Renal pelvis (tissue), 4 donors: ENCODE data around the gene MFSD11. TPM values are rescaled to one million over a fixed set of nuclear protein-coding genes. Genes with fewer than 3 reads are reported as not detected.
"Not testable (repeated sequence)": the region's sequence is repeated elsewhere in the genome, so short reads cannot be mapped to it uniquely, and the experiment has no call there.

Source experiments
- DNase-seq: peaks from one replicate; pipeline ENCODE4 v3.0.0-alpha.2; 2013
- polyA plus RNA-seq, 3 donors: library from polyadenylated mRNA; unstranded; fragments of 120-200 nt; gene quantifications; one replicate each; pipeline ENCODE4 v1.2.1, GENCODE V29; 2013; ENCODE audit not compliant: insufficient read length in 3 of 3

MFSD11 gene
- polyA plus RNA-seq, 3 donors: 20.6 to 33.3 (median 27.4) TPM

DNA sequence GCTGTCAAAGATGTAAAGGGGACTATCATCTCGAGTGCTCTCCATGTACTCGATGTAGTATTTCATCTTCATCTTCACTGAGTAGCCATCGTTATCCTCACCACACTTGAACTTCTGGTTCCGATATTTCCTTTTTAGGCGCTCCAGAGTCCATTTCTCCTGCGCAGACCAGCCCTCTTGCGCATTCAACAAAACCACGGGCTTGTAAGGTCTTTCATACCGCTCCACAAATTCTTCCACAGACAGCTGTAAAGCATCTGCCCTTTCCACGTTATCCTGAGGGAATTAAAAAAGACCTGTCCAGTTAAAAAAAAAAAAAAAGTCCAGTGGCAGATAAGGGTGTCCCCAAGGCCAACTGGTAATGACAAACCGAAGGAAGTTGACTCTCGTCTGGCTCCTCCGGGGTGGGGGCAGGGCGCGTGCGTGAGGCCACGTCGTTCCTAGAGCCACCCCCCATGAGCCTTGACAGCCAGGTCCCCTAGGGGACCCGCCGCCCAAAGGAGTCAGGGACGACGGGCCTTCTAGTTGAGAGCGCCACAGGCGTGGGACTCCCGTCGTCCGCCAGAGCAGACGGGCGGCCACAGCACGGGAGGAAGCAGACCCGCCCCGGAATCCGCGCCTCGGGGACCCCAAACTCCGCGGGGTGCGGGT, 12.2 kb upstream of the MFSD11 start:
- no peak for DNase-seq

DNA sequence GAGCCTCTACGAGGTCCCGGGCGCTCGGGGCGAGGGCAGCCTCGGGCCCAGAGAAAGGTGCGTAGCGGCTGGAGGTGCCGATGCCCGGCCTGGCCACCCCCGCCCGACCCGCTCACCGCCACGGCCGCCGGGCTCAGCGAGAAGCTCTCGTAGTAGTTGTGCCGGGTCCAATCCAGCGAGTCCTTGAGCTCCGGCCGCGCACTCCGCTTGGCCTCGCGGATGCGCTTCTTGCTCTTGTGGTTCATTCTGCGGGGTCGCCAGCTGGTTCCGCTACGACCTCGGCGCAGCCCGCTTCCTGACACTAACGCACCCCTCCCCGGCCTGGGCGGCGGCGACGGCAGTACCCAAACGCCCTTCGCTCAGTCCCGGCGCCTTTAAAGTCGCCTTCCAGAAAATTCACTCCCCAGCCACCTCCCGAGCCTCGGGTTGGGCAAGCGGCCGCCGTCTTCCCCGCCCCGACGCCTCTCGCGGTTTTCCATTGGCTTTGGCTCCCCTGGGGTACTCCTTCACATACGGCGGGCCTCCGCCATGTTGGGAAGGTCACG, 11.6 kb upstream of the MFSD11 start, which contains the start of gene JMJD6:
TSS of gene JMJD6 (minus strand) at position 376 of the 545 bp plus-strand sequence. CDS start at position 245, 131 bp downstream.
- peak; percentile 95 for DNase-seq

DNA sequence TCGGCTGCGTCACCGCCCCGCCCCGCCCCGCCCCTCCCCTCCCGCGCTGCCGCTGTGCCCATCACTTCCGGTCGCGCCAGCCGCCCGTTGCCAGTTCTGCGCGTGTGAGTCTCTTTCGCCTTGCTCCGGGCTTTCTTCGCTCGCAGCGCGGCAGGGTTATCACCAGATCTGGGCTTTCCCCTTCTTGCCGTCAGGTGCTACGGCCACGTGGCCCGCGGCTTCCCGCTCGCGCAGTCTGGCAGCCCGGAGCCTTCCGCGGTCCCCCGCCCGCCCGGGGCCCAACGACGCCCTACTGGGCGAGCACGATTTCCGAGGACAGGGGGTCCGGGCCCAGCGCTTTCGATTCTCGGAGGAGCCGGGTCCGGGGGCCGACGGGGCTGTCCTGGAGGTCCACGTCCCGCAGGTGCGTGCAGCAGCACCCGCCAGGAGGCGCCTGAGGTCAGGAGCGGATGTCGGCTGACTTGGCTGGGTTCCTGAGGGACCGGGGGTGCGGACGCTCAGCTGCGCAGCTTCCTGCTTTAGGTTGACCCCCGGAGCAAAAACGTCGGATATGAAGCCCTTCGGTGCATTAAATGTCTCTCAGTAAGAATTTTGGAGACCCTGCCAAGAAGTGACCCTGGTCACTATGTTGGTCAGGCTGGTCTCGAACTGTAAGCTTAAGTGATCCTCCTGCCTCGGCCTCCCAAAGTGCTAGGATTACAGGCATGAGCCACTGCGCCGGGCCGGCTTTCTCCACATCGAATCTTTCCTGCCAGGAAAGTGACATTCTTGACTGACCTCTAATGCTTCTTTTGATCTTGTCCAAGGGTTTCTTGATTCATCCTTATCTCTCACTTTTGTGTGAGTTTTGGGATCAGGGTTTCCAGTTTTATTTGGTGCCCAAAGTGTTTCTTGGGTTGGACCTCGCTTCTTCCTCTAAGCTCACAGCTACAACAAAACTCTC, 10.9 kb upstream of the MFSD11 start, which contains the start of gene METTL23:
TSS of gene METTL23 (plus strand) at position 64 of the 943 bp plus-strand sequence. CDS start 2,872 bp downstream, outside the sequence.
- DNase-seq: no peak

DNA sequence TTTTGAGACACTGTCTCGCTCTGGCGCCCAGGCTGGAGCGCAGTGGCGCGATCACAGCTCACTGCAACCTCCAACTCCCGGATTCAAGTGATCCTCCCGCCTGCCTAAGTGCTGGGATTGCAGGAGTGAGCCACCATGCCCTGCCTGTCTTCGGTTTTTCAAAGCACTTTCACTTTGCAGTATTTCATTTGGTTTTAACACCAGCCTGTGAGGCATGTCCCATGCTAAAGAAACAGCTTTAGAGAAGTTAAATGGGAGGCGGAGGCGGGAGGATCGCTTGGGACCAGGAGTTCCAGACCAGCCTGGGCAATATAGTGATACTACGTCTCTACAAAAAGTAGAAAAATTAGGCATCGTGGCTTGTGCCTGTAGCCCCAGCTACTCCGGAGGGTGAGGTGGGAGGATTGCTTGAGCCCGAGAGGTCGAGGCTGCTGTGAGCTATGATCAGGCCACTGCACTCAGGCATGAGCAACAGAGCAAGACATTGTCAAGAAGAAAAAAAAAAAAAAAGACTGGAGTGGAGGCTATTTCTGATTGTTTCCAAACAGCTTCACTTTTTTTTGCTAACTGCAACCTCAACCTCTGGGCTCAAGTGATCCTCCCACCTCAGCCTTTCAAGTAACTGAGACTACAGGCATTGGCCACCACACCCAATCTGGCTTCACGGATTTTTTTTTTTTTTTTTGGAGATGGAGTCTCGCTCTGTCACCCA, 10.0 kb upstream of the MFSD11 start:
- no peak for DNase-seq

DNA sequence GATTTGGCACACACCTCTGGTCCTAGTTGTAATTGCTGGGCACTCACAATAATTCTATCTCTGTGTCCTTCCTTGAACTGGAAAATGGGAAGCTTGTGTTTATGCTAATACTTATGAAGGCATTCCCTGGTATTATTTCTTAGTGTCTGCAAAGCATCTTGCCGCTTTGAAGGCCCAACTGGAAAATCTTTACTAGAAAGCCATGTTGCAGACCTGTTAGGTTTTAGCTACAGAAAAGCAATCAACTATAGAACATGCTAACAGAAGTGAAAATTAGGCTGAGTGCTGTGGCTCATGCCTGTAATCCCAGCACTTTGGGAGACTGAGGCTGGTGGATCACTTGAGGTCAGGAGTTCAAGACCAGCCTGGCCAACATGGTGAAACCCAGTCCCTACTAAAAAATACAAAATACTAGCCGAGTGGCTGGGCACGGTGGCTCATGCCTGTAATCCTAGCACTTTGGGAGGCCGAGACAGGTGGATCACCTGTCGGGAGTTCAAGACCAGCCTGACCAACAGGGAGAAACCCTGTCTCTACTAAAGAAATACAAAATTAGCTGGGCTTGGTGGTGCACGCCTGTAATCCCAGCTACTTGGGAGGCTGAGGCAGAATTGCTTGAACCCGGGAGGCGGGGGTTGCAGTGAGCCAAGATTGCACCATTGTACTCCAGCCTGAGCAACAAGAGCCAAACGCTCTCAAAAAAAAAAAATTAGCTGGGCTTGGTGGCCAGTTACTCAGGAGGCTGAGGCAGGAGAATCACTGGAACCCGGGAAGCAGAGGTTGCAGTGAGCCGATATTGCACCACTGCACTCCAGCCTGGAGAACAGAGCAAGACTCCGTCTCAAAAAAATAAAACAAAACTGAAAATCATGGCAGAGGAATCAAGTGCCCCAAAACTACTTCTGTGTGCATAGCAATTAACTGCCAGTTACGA, 5.9 kb upstream of the MFSD11 start:
- DNase-seq: not testable (repeated sequence)

DNA sequence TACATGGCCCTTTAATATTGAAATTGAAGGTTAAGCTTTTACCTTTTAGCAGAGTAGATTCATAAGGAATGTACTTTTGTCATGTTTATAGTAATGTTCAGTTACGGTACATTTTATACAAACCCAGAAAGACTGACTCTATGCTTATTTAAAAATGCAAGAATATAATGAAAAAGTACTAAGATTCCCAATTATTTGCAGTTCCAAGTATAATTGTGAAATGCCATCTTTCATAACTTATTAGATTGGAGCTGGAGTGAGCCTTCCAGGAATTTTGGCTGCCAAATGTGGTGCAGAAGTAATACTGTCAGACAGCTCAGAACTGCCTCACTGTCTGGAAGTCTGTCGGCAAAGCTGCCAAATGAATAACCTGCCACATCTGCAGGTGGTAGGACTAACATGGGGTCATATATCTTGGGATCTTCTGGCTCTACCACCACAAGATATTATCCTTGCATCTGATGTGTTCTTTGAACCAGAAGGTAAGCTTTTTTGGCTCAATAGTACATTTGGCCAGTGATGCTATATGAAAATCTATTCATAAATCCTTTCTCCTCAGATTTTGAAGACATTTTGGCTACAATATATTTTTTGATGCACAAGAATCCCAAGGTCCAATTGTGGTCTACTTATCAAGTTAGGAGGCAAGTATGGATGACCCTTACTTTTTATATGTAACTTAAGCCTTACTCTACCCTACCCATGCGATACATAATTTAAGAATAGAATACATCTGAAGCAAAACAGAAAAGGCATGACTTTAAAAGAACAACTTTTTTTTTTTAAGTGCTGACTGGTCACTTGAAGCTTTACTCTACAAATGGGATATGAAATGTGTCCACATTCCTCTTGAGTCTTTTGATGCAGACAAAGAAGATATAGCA, 4.9 kb upstream of the MFSD11 start:
- DNase-seq: no peak

DNA sequence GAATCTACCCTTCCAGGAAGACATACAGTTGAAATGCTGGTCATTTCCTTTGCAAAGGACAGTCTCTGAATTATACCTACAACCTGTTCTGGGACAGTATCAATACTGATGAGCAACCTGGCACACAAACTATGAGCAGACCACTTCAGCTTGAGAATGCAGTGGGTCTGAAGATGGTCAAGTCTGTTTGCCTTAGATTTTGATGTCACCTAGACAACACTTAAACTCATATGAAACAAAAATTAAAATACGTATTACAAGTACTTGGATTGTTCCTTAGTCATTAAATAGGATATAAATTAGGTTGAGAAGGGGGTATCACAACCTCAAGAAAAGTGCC, 4.3 kb upstream of the MFSD11 start:
- no peak for DNase-seq

DNA sequence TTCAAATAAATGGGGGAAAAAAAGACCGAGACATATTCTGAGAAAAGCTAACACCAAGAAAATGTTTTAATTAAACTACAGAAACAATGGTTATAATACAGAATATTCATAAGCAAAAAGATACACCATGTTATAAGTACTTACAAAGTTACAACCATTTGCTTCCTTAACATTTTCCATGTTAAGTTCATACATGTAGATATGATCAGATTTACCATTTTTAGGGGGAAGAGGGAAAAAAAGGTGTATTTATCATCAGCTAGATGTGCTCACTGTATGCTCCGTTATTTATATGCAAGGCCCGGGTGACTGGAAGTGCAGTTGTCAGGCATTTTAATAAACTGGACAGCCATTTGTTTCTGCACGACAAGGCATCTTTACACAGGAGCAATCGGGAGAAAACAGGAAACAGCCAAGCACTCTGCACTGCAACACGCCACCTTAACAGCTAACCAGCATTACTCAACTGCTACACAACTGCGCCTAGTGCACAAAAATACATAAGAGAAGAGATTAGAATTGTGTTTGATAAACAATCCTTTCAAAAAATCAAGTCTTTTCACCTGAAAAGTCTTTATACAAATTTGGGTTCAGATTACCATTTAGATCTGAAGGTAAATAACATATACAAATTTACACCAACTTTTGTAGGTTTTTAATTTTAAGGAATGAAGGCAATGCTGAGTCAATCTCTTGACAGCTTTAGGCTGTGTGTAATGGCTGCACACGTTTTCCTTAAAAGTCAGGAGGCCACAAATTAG, 3.7 kb upstream of the MFSD11 start:
- no peak for DNase-seq

DNA sequence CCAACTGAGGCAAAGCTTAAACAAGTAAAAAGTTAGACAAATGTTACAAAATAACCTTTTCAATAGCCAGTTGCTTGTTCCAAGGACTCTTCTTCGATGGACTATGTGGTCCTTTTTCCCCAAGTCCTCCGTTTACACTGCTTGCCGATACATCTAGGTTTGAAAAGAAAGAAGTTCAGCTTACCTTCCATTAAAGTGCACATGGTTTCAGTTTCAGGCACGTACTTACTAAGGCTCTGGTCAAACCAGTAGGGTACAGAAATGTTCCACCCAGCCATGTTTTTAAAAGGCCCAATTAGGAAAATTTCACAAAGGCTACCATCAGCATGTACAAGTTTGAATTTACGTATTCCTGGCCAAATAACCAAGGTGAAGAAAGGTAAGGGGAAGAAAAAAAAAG, 2.9 kb upstream of the MFSD11 start:
- no peak for DNase-seq

DNA sequence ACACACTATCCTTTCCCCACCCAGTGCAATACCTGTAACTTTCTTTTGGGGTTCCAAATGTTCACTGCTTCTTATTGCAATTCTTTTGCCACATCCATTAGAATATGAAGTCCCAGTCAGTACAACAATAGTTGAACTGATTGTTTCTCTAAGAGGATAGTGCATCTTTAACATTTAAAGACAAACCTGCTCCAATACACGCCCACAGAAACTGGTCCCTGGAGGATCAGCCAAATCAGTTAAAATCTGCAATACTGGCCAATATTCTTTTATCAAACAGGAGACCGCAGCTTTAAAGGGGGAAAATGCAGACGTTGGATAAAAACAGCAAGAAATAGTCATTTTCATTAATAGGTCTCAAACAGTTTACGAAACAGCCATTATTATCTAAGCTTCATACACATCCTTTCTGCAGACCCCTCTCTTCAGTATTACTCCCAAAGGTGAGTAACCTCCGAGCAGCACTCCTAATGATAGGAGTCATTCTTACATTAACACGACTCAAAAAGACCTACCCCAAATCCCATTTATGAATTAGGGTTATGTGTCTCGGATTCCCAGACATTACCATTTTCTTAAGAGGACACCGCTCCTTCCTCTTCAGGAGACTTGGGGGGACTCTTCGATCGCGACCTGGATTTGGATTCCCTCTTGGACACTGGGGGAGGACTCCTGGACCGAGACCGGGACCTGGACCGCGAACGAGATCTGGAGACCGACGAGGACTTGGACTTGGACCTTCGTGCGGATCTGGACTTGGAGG, 2.2 kb upstream of the MFSD11 start:
- DNase-seq: no peak

DNA sequence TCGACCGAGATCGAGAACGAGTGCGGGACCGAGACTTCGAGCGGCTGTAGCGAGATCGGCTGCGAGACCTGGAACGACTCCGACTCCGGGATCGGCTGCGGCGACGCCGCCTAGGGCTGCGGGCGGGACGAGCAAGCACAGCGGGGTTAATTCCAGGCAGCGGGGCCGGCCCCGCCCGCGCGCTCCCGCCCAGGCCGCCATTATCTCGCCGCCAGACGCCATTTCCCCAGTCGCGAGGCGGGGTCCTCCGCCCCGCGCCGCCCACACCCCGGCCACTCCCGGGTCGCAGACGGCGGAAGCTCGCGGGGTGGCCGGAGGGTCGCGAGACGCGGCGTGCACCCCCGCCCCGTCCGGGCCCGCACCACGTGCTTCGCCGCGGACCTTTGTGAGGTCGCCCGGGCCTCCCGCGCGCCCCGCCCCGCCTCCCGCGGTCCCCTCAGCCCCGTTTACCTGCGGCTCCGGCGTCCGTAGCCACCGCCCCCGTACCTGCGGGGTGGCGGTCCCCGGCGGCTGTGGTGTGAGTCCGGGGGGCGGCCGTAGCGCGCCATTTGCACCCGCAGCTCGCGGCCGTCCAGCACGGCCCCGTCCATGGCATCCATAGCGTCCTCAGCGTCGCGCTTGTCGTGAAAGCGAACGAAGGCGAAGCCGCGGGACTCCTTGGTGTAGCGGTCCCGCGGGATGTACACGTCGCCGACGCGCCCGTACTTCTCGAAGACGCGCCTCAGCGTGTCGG, 1.4 kb upstream of the MFSD11 start:
- peak; percentile 65 for DNase-seq

DNA sequence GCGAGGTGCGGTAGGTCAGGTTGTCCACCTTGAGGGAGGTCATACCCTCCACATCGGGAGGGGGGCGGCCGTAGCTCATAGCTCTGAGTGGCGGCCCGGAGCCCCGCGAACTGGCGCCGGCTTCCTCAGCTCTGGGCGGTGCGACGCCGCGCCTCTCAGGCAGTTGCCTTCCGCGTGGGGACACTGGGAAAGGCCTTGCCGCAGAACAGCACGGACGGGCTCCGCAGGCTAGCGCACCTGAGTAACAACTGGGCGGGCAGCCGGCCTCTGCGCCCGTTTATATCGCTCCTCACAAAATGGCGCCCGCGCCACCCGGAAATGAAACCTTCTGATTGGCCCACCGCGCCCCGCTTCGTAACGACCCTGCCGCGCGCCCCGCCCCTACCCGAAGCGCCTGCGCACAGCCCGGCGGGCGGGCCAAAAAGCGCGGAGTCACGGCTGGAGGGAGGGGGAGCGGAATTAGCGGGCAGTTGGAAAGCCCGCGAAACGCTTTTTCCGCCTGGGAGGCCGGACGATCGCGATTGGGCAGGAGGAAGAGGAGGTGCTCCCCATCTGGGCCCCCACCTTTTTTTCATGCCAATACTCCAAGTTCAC, 740 bp upstream of the MFSD11 start, which contains the start of gene SRSF2:
TSS of gene SRSF2 (minus strand) at position 250 of the 594 bp plus-strand sequence. CDS start at position 79, 171 bp downstream.
- DNase-seq: peak; percentile 99

DNA sequence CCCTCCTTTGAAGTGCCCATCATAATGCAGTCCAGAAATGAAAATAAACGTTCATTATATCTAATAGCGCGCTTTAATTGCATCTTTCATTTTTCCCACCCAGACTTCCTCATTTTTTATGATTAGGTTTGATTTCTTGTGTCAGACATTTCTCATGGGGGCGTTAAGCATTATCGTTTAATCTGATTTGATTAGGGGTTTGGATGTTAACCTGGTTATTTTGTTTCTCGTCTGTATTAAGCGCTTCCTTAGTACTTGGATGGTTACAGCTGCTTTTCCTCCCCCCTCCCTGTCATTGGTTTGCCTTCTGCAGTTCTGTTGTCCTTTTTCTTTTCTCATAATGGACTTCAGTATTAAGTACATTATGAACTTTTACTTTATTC, 540 bp downstream of the MFSD11 start:
- no peak for DNase-seq

DNA sequence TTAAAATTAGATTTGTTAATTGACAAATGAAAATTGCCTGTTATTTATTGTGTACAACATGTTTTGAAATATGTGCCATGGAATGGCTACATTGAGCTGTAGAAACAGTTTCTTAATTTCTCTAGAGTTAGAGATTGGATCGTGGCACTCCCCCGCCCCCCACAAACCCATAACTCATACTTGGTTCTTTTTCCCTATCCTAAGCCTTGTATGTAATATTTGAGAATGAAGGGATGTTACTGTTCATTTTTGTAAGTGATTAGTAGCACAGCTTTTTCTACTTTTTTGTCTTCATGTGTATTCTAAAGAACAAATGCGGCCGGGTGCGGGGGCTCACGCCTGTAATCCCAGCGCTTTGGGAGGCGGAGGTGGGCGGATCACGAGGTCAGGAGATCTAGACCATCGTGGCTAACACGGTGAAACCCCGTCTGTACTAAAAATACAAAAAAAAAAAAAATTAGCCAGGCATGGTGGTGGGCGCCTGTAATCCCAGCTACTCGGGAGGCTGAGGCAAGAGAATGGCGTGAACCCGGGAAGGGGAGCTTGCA, 1.7 kb downstream of the MFSD11 start:
- DNase-seq: not testable (repeated sequence)

DNA sequence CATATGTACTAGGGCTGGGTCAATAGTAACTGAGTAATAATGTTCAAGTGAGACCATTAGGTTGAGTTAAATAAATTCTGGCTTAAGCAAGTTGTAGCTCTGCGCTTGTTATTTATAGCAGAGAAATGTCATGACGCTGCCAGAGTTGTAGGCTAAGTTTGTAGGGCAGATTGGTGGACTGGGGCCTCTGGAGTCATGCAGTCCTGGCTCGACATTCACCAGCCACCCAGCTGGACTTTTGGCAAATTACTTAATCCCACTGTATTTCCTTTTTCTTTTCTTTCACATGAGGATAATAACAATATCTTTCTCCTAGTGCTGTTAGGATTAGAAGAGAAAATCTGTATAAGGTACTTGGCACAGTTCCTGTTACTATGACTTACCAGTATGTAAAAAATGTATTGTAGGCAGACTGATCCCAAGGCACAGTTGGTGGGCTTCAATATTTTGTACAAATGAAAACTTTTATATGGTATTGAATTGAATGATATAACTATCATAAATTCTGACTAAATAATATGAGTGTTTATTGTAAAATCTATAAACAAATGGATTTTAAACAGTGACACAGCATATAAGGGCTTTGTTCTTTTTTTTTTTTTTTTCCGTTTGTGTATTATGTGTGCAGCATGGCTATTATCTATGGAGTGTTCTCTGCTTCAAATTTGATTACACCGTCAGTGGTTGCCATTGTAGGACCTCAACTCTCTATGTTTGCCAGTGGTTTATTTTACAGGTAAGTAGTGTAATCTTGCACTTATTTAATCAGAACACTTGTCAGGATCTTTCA, 2.6 kb downstream of the MFSD11 start:
- DNase-seq: no peak

DNA sequence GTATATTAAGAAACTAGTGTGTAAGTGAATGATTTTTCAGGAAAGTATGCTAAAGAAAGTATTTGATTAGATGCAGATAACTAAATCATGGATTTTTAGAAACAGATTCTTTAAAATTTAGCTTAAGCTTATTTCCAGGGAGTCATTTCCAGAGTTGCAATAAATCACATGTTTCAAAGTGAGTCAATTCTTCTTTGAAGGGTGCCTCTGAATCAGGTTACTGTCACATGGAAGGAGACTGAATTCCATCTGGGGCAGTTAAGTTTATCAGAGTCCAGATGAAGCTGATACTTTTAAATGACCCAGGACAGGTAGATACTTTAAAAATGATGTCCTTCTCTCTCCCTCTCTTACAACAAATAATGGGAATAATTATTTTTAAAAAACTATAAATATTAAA, 5.0 kb downstream of the MFSD11 start:
- DNase-seq: no peak
